Keratinocyte (primary cell): Measurements from ENCODE around the gene BLOC1S4.

Source experiments
- CTCF ChIP-seq, 3 experiments: IDR thresholded peaks in 1 of 3; conservative IDR thresholded peaks in 1 of 3; optimal IDR thresholded peaks in 1 of 3; 2 replicates in 2 of 3; 3 replicates in 1 of 3; pipeline versions ENCODE3 to v1.5.1; 2011; ENCODE audit warnings: low read length in 3 of 3, mild to moderate bottlenecking in 3 of 3, moderate library complexity in 2 of 3, control low read depth in 1 of 3, inconsistent platforms in 1 of 3; ENCODE audit not compliant: insufficient read depth in 2 of 3; ENCODE audit errors: extremely low read depth in 1 of 3
- EZH2 ChIP-seq: IDR thresholded peaks from one replicate; pipeline ENCODE4 v1.6.1; 2012; ENCODE audit warnings: inconsistent platforms, mild to moderate bottlenecking, low read length, moderate library complexity

GRCh38 chr4:6709230-6710114, 6.5 kb upstream of the BLOC1S4 start, which contains the start of gene MRFAP1L1:
- TF ChIP-seq CTCF (optimal IDR thresholded peaks at IDR 0.05 in 1 of 3, IDR thresholded peaks at IDR 0.05 in 1 of 3, conservative IDR thresholded peaks at IDR 0.05 in 1 of 3; ENCODE audit: extremely low read depth in 1 of 3, insufficient read depth in 2 of 3, low read length in 3 of 3) (peak in 1 of 3 experiments; percentile 12), EZH2 (no peak)
